ENCODE results near the gene RNASEH2B.

The RNASEH2B gene

GRCh38 chr13:50909605-50910484 lies at the start of gene RNASEH2B:
Gene RNASEH2B (plus strand): TSS chr13:50909791. CDS start chr13:50910077, 286 bp downstream.
- H3K4me3 ChIP-seq (ENCODE audit: low read depth, low read length) = peak within 1 kb of the TSS; percentile 92
- no peak for TF ChIP-seq CTCF (IDR thresholded peaks at IDR 0.05; ENCODE audit: low read depth, low read length, missing control alignments)
- DNase-seq (ENCODE audit: low read depth) = no peak

GRCh38 chr13:50864492-50864891 lies 45.1 kb upstream of the RNASEH2B start:
- no peak overlapping the region for H3K4me3 ChIP-seq (ENCODE audit: low read depth, low read length)
- DNase-seq (ENCODE audit: low read depth) = no peak
- no peak for TF ChIP-seq CTCF (IDR thresholded peaks at IDR 0.05; ENCODE audit: low read depth, low read length, missing control alignments)

GRCh38 chr13:50866817-50867636 lies 42.6 kb upstream of the RNASEH2B start:
- no peak for DNase-seq (ENCODE audit: low read depth)
- TF ChIP-seq CTCF (IDR thresholded peaks at IDR 0.05; ENCODE audit: low read depth, low read length, missing control alignments) = no peak
- no peak overlapping the region for H3K4me3 ChIP-seq (ENCODE audit: low read depth, low read length)

GRCh38 chr13:50867637-50867945 lies 42.0 kb upstream of the RNASEH2B start:
- no peak for TF ChIP-seq CTCF (IDR thresholded peaks at IDR 0.05; ENCODE audit: low read depth, low read length, missing control alignments)
- DNase-seq (ENCODE audit: low read depth) = no peak
- no peak overlapping the region for H3K4me3 ChIP-seq (ENCODE audit: low read depth, low read length)

GRCh38 chr13:50871405-50871804 lies 38.2 kb upstream of the RNASEH2B start:
- no peak overlapping the region for H3K4me3 ChIP-seq (ENCODE audit: low read depth, low read length)
- TF ChIP-seq CTCF (IDR thresholded peaks at IDR 0.05; ENCODE audit: low read depth, low read length, missing control alignments) = no peak
- DNase-seq (ENCODE audit: low read depth) = no peak

GRCh38 chr13:50873467-50873866 lies 36.1 kb upstream of the RNASEH2B start:
- no peak overlapping the region for H3K4me3 ChIP-seq (ENCODE audit: low read depth, low read length)
- TF ChIP-seq CTCF (IDR thresholded peaks at IDR 0.05; ENCODE audit: low read depth, low read length, missing control alignments) = no peak
- DNase-seq (ENCODE audit: low read depth) = no peak
